Dedifferentiated amniotic fluid mesenchymal stem cell (primary cell): ENCODE results near the gene TTC39B.
A peak's percentile ranks its signal among the peaks of the same experiment; 100 is the strongest.

Experiments used
- DNase-seq: peaks from one replicate; pipeline ENCODE4 v3.0.0-alpha.2; 2016; ENCODE audit errors: extremely low spot score

The TTC39B gene

GRCh38 chr9:15225564-15226126 is 81.4 kb downstream of the TTC39B start:
- DNase-seq: no peak

- DNase-seq: no peak
Measured at GRCh38 chr9:15222313-15222712, 84.7 kb downstream of the TTC39B start.

GRCh38 chr9:15221746-15222145 is 85.3 kb downstream of the TTC39B start:
- DNase-seq: no peak

- DNase-seq: no peak
Measured at GRCh38 chr9:15220658-15221318, 86.2 kb downstream of the TTC39B start.

GRCh38 chr9:15219546-15219945 is 87.5 kb downstream of the TTC39B start:
- no peak for DNase-seq

- no peak for DNase-seq
Measured at GRCh38 chr9:15218994-15219393, 88.0 kb downstream of the TTC39B start.

- no peak for DNase-seq
Measured at GRCh38 chr9:15213249-15213648, 93.8 kb downstream of the TTC39B start.

- DNase-seq: no peak
Measured at GRCh38 chr9:15211815-15212495, 95.1 kb downstream of the TTC39B start.

- DNase-seq: peak; percentile 69
Measured at GRCh38 chr9:15211160-15211814, 95.7 kb downstream of the TTC39B start.

GRCh38 chr9:15206903-15207696 is 99.9 kb downstream of the TTC39B start:
- DNase-seq: no peak

GRCh38 chr9:15205632-15206420 is 101.2 kb downstream of the TTC39B start:
- DNase-seq: no peak

- DNase-seq: no peak
Measured at GRCh38 chr9:15203581-15203980, 103.4 kb downstream of the TTC39B start.

- DNase-seq: no peak
Measured at GRCh38 chr9:15200111-15200510, 106.9 kb downstream of the TTC39B start.

GRCh38 chr9:15192856-15193255 is 114.2 kb downstream of the TTC39B start:
- DNase-seq: no peak

- DNase-seq: no peak
Measured at GRCh38 chr9:15191378-15191777, 115.6 kb downstream of the TTC39B start.

GRCh38 chr9:15189481-15189880 is 117.5 kb downstream of the TTC39B start:
- no peak for DNase-seq

- DNase-seq: no peak
Measured at GRCh38 chr9:15187589-15187988, 119.4 kb downstream of the TTC39B start.

GRCh38 chr9:15182730-15183129 is 124.3 kb downstream of the TTC39B start:
- no peak for DNase-seq

GRCh38 chr9:15182101-15182551 is 124.9 kb downstream of the TTC39B start:
- DNase-seq: no peak

GRCh38 chr9:15180124-15180523 is 126.9 kb downstream of the TTC39B start:
- no peak for DNase-seq

GRCh38 chr9:15178631-15179030 is 128.4 kb downstream of the TTC39B start:
- no peak for DNase-seq
